IMR-90 (cell line): ENCODE data around the gene COL15A1. TPM values are rescaled to one million over a fixed set of nuclear protein-coding genes. Genes with fewer than 3 reads are reported as not detected.

Experiments
- ATAC-seq: fragments of 200-7000 bp; cut with Tn5 transposase; 2 replicates; pipeline ENCODE4 v1.9.1; 2020; ENCODE audit warnings: low read depth, mild to moderate bottlenecking, moderate library complexity
- BruUV-seq: library from RNA; stranded (reverse); fragments of 400-500 nt; replicated peaks from 2 replicates; lab custom pipeline; 2021; lab: Mats Ljungman, UMichigan
- CTCF ChIA-PET: fragments of 300-600 bp; formaldehyde crosslinking; extraction: SDS; loops from one replicate; lab custom pipeline; 2021; ENCODE audit warnings: antibody characterized with exemption; lab: Yijun Ruan, JAX
- POLR2A ChIA-PET: fragments of 300-600 bp; sonication (Branson Sonifier 250); formaldehyde crosslinking; loops from one replicate; lab custom pipeline; 2022; ENCODE audit warnings: antibody characterized with exemption; ENCODE audit not compliant: unreplicated experiment; lab: Charles Lee
- DNase-seq: peaks from one replicate; pipeline ENCODE4 v3.0.0; 2013
- H2AFZ ChIP-seq: replicated peaks from 2 replicates; pipeline ENCODE3; 2013; ENCODE audit warnings: low read length, mild to moderate bottlenecking; ENCODE audit not compliant: poor library complexity
- H2AK5ac ChIP-seq: 2 replicates; pipeline ENCODE4 v1.6.1; 2013; ENCODE audit warnings: low read depth, low read length, inconsistent platforms
- H2AK9ac ChIP-seq: replicated peaks from 2 replicates; pipeline ENCODE3; 2013; ENCODE audit warnings: mild to moderate bottlenecking, low read depth, low read length, moderate library complexity; ENCODE audit not compliant: poor library complexity
- H2BK120ac ChIP-seq: 2 replicates; pipeline ENCODE4 v1.6.1; 2013; ENCODE audit warnings: low read depth, low read length, inconsistent platforms
- H2BK15ac ChIP-seq: 3 replicates; pipeline ENCODE4 v1.6.1; 2013; ENCODE audit warnings: low read depth, low read length, inconsistent platforms
- H2BK20ac ChIP-seq: 2 replicates; pipeline ENCODE4 v1.6.1; 2013; ENCODE audit warnings: low read depth, mild to moderate bottlenecking, inconsistent platforms, low read length, moderate library complexity
- H2BK5ac ChIP-seq: 2 replicates; pipeline ENCODE4 v1.6.1; 2013; ENCODE audit warnings: mild to moderate bottlenecking, low read depth, low read length, inconsistent platforms; ENCODE audit not compliant: poor library complexity, severe bottlenecking
- H3K14ac ChIP-seq: replicated peaks from 2 replicates; pipeline ENCODE4 v1.6.1; 2013; ENCODE audit warnings: low read depth, low read length, inconsistent platforms
- H3K18ac ChIP-seq: 2 replicates; pipeline ENCODE4 v1.6.1; 2013; ENCODE audit warnings: low read depth, low read length, control low read depth
- H3K23ac ChIP-seq: 2 replicates; pipeline ENCODE4 v1.6.1; 2013; ENCODE audit warnings: low read depth, low read length, inconsistent platforms
- H3K27ac ChIP-seq: 2 replicates; pipeline ENCODE4 v1.5.1; 2013; ENCODE audit warnings: mild to moderate bottlenecking, control low read depth, low read length; ENCODE audit not compliant: insufficient read depth
- H3K27me3 ChIP-seq: 2 replicates; pipeline ENCODE4 v1.6.1; 2013; ENCODE audit warnings: low read length; ENCODE audit not compliant: control insufficient read depth, insufficient read depth
- H3K36me3 ChIP-seq: 2 replicates; pipeline ENCODE4 v1.6.1; 2013; ENCODE audit warnings: low read length, mixed read lengths; ENCODE audit not compliant: control insufficient read depth, insufficient read depth
- H3K4ac ChIP-seq: 2 replicates; pipeline ENCODE4 v1.6.1; 2013; ENCODE audit warnings: low read depth, low read length, inconsistent platforms
- H3K4me1 ChIP-seq: 2 replicates; pipeline ENCODE4 v1.6.1; 2013; ENCODE audit warnings: low read length, mixed read lengths; ENCODE audit not compliant: control insufficient read depth, insufficient read depth
- H3K4me2 ChIP-seq: 2 replicates; pipeline ENCODE4 v1.6.1; 2013; ENCODE audit warnings: low read depth, mild to moderate bottlenecking, control low read depth, low read length, moderate library complexity
- H3K4me3 ChIP-seq: 2 replicates; pipeline ENCODE4 v1.5.1; 2013; ENCODE audit warnings: low read depth, mild to moderate bottlenecking, control low read depth, low read length, moderate library complexity; ENCODE audit not compliant: insufficient read depth
- H3K56ac ChIP-seq: 2 replicates; pipeline ENCODE4 v1.6.1; 2013; ENCODE audit warnings: low read length, inconsistent platforms; ENCODE audit not compliant: insufficient read depth; ENCODE audit errors: extremely low read depth
- H3K79me1 ChIP-seq, 2 experiments: 2 replicates each; pipeline ENCODE4 v1.6.1; 2013; ENCODE audit warnings: low read length in 2 of 2, inconsistent platforms in 1 of 2, low read depth in 1 of 2
- H3K9ac ChIP-seq: 2 replicates; pipeline ENCODE4 v1.6.1; 2013; ENCODE audit warnings: low read depth, low read length, control low read depth
- H3K9me1 ChIP-seq: 2 replicates; pipeline ENCODE4 v1.6.1; 2013; ENCODE audit warnings: low read length, inconsistent platforms; ENCODE audit not compliant: insufficient read depth
- H3K9me3 ChIP-seq: 2 replicates; pipeline ENCODE4 v1.6.1; 2013; ENCODE audit warnings: low read length; ENCODE audit not compliant: control insufficient read depth, insufficient read depth
- H4K20me1 ChIP-seq: 2 replicates; pipeline ENCODE4 v1.6.1; 2013; ENCODE audit warnings: low read length, inconsistent platforms; ENCODE audit not compliant: insufficient read depth
- H4K5ac ChIP-seq: 2 replicates; pipeline ENCODE4 v1.6.1; 2013; ENCODE audit warnings: mild to moderate bottlenecking, low read depth, low read length, control low read depth
- H4K8ac ChIP-seq, 2 experiments: 2 replicates each; pipeline ENCODE4 v1.6.1; 2013; ENCODE audit warnings: low read depth in 2 of 2, low read length in 2 of 2, control low read depth in 1 of 2, inconsistent platforms in 1 of 2
- H4K91ac ChIP-seq: 2 replicates; pipeline ENCODE4 v1.6.1; 2013; ENCODE audit warnings: low read depth, low read length, inconsistent platforms; ENCODE audit not compliant: insufficient read depth
- BHLHE40 ChIP-seq: fragments of 150-350 bp; IDR thresholded peaks from 2 replicates; pipeline ENCODE4 v1.6.1; 2016; ENCODE audit warnings: mild to moderate bottlenecking, low read depth, low read length
- CEBPB ChIP-seq: IDR thresholded peaks from 2 replicates; pipeline ENCODE4 v1.6.1; 2012; ENCODE audit warnings: low read depth, low read length, improper control_type of control experiment
- CHD1 ChIP-seq: IDR thresholded peaks from 2 replicates; pipeline ENCODE4 v1.6.1; 2012; ENCODE audit warnings: low read depth, low read length, improper control_type of control experiment
- FOS ChIP-seq: fragments of 150-350 bp; IDR thresholded peaks from 2 replicates; pipeline ENCODE4 v1.6.1; 2016; ENCODE audit warnings: low read depth, low read length
- MAFK ChIP-seq: IDR thresholded peaks from 2 replicates; pipeline ENCODE4 v1.6.1; 2012; ENCODE audit warnings: low read depth, low read length, improper control_type of control experiment
- MAZ ChIP-seq: IDR thresholded peaks from 2 replicates; pipeline ENCODE4 v1.6.1; 2012; ENCODE audit warnings: low read depth, mild to moderate bottlenecking, low read length, improper control_type of control experiment, moderate library complexity, borderline replicate concordance
- MXI1 ChIP-seq: IDR thresholded peaks from 2 replicates; pipeline ENCODE4 v1.6.1; 2012; ENCODE audit warnings: low read depth, mild to moderate bottlenecking, low read length, moderate library complexity, borderline replicate concordance
- NFE2L2 ChIP-seq: fragments of 150-350 bp; IDR thresholded peaks from 2 replicates; pipeline ENCODE4 v1.6.1; 2016; ENCODE audit warnings: low read depth, mild to moderate bottlenecking, low read length
- POLR2A ChIP-seq: IDR thresholded peaks from 2 replicates; pipeline ENCODE4 v1.6.1; 2012; ENCODE audit warnings: mild to moderate bottlenecking, low read depth, low read length
- RAD21 ChIP-seq: IDR thresholded peaks from 2 replicates; pipeline ENCODE4 v1.6.1; 2012; ENCODE audit warnings: low read length, improper control_type of control experiment
- RCOR1 ChIP-seq: IDR thresholded peaks from 2 replicates; pipeline ENCODE4 v1.6.1; 2012; ENCODE audit warnings: mild to moderate bottlenecking, low read length, improper control_type of control experiment; ENCODE audit not compliant: insufficient replicate concordance
- RFX5 ChIP-seq: IDR thresholded peaks from 2 replicates; pipeline ENCODE4 v1.8.0; 2012; ENCODE audit warnings: low read depth, mild to moderate bottlenecking, low read length, moderate library complexity
- SMC3 ChIP-seq: fragments of 150-350 bp; IDR thresholded peaks from 2 replicates; pipeline ENCODE4 v1.6.1; 2016; ENCODE audit warnings: low read depth, mild to moderate bottlenecking, antibody characterized with exemption, low read length, moderate library complexity
- WGBS, 2 experiments: methylation state at CpG; one replicate each; pipeline versions ENCODE4 v1.1.5 to v1.1.7; 2013; ENCODE audit warnings: missing lambda C conversion rate in 2 of 2; ENCODE audit not compliant: insufficient read length in 1 of 2; ENCODE audit errors: extremely low coverage in 2 of 2; 5-methylcytosine and 5-hydroxymethylcytosine counted together
- dilution Hi-C: fragments of 300-500 bp; cut with HindIII; formaldehyde crosslinking; loops from one replicate; pipeline ENCODE4 v1.14.3; 2018; ENCODE audit warnings: low sequenced_read_pairs; ENCODE audit not compliant: unreplicated experiment
- in situ Hi-C: fragments of 300-500 bp; cut with MboI; formaldehyde crosslinking; loops from 3 replicates; pipeline ENCODE4 v1.14.3; 2019; ENCODE audit warnings: low sequenced_read_pairs, inconsistent platforms, mixed read lengths
- intact Hi-C: fragments of 100-400 bp; cut with micrococcal nuclease; formaldehyde crosslinking; loops from 2 replicates; pipeline ENCODE4 v1.10.0; 2022
- polyA plus RNA-seq, 3 experiments: library from polyadenylated mRNA; depleted of rRNA; stranded (reverse); fragments of >200 nt; gene quantifications; 2 replicates each; pipeline ENCODE4 v1.2.3, GENCODE V29; 2012; ENCODE audit warnings: low replicate concordance in 1 of 3
- total RNA-seq: library from RNA; depleted of rRNA; stranded (reverse); fragments of >200 nt; gene quantifications from 2 replicates; pipeline ENCODE4 v1.2.3, GENCODE V29; 2012
- TF ChIP-seq, protein P1 (sequence below): fragments of 150-350 bp; IDR thresholded peaks from 2 replicates; pipeline ENCODE4 v1.6.1; 2016; ENCODE audit warnings: low read depth, mild to moderate bottlenecking, low read length, moderate library complexity, borderline replicate concordance
- TF ChIP-seq, protein P2 (sequence below): conservative IDR thresholded peaks from 2 replicates; pipeline ENCODE4 v1.5.1; 2012; ENCODE audit warnings: mild to moderate bottlenecking, low read depth, low read length, improper control_type of control experiment
- TF ChIP-seq, protein P3 (sequence below): fragments of 150-350 bp; IDR thresholded peaks from 2 replicates; pipeline ENCODE4 v1.6.1; 2017; ENCODE audit warnings: mild to moderate bottlenecking, antibody characterized with exemption, low read length, low read depth

Gene COL15A1
- total and polyA plus RNA-seq, 2 of the 4 experiments (the other 2 are of a cell fraction), result 2.2 to 3.7 TPM

DNA sequence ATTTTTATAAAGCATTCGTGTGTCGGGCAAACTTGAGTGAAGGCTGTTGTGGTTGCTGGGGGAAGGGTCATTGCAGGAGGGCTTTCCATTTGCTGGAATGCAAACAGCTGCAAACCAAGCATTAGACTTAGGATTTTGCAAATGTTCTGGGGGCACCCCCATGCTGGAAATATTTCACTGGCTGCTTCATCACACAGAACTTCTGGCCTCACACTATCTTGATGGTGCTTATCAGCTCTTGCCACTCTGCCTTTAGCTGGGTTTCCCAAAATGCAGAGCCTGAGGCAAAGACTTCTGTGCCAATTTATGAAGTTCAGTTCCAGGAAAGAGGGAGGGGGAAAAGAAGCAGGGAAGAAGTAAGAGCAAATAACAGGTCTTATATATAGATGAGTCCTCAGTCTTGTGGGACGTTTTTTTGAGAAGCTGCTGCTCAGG, 8.6 kb upstream of the COL15A1 start:
- peak; percentile 77 for ATAC-seq
- no peak overlapping the region; the same call in 1 of the 2 replicates for H3K18ac ChIP-seq
- H3K27ac ChIP-seq, result no peak overlapping the region
- in situ Hi-C loops (no loop called here), dilution Hi-C loops (no loop called here), intact Hi-C loops (no loop called here)
- no peaks in the 10 kb centered on the region for H4K20me1 ChIP-seq
- H2AK5ac ChIP-seq, result no peak overlapping the region
- TF ChIP-seq, protein P1, sequence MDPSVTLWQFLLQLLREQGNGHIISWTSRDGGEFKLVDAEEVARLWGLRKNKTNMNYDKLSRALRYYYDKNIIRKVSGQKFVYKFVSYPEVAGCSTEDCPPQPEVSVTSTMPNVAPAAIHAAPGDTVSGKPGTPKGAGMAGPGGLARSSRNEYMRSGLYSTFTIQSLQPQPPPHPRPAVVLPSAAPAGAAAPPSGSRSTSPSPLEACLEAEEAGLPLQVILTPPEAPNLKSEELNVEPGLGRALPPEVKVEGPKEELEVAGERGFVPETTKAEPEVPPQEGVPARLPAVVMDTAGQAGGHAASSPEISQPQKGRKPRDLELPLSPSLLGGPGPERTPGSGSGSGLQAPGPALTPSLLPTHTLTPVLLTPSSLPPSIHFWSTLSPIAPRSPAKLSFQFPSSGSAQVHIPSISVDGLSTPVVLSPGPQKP, result no peak
- no peak for TF ChIP-seq RAD21
- TF ChIP-seq RCOR1, result no peak
- no peak for TF ChIP-seq NFE2L2
- TF ChIP-seq BHLHE40, result no peak
- TF ChIP-seq, protein P2, sequence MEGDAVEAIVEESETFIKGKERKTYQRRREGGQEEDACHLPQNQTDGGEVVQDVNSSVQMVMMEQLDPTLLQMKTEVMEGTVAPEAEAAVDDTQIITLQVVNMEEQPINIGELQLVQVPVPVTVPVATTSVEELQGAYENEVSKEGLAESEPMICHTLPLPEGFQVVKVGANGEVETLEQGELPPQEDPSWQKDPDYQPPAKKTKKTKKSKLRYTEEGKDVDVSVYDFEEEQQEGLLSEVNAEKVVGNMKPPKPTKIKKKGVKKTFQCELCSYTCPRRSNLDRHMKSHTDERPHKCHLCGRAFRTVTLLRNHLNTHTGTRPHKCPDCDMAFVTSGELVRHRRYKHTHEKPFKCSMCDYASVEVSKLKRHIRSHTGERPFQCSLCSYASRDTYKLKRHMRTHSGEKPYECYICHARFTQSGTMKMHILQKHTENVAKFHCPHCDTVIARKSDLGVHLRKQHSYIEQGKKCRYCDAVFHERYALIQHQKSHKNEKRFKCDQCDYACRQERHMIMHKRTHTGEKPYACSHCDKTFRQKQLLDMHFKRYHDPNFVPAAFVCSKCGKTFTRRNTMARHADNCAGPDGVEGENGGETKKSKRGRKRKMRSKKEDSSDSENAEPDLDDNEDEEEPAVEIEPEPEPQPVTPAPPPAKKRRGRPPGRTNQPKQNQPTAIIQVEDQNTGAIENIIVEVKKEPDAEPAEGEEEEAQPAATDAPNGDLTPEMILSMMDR, result no peak
- no peak for TF ChIP-seq CEBPB
- no peak for TF ChIP-seq RFX5
- TF ChIP-seq, protein P3, sequence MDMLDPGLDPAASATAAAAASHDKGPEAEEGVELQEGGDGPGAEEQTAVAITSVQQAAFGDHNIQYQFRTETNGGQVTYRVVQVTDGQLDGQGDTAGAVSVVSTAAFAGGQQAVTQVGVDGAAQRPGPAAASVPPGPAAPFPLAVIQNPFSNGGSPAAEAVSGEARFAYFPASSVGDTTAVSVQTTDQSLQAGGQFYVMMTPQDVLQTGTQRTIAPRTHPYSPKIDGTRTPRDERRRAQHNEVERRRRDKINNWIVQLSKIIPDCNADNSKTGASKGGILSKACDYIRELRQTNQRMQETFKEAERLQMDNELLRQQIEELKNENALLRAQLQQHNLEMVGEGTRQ, result no peak
- TF ChIP-seq CHD1, result no peak
- no peak for TF ChIP-seq MXI1
- TF ChIP-seq MAZ, result no peak
- TF ChIP-seq SMC3, result no peak
- TF ChIP-seq MAFK, result no peak
- TF ChIP-seq POLR2A, result no peak
- no peak for TF ChIP-seq FOS
- no peak overlapping the region for H4K8ac ChIP-seq
- peaks cover 11% of the 10 kb centered on the region for H3K27me3 ChIP-seq
- H2BK120ac ChIP-seq, result no peak overlapping the region
- no peaks in the 10 kb centered on the region for H3K79me1 ChIP-seq
- no peak overlapping the region for H3K14ac ChIP-seq
- ChIA-PET POLR2A (no interaction called here), CTCF (no interaction called here)
- H4K5ac ChIP-seq, result no peak overlapping the region; the same call in 1 of the 2 replicates
- H3K4me2 ChIP-seq, result no peak overlapping the region
- H3K4me3 ChIP-seq, result no peak overlapping the region
- no peak overlapping the region for H2BK5ac ChIP-seq
- DNase-seq, result no peak
- H4K91ac ChIP-seq, result no peak overlapping the region
- peaks cover 5% of the 10 kb centered on the region; the same call in 1 of the 2 replicates for H3K4me1 ChIP-seq
- no peak overlapping the region for H3K4ac ChIP-seq
- WGBS, 2 experiments, result no CpG with 5 or more reads among the region's 3 CpGs
- no peak overlapping the region for H3K23ac ChIP-seq
- H2BK15ac ChIP-seq, result no peak overlapping the region
- H2AK9ac ChIP-seq, result no peak overlapping the region
- no peak overlapping the region for H2AFZ ChIP-seq
- no TSS peak for BruUV-seq
- H3K9me1 ChIP-seq, result no peaks in the 10 kb centered on the region
- H3K36me3 ChIP-seq, result no peaks in the 10 kb centered on the region
- no peak overlapping the region for H3K56ac ChIP-seq
- no peak overlapping the region for H3K9ac ChIP-seq
- H3K9me3 ChIP-seq, result no peaks in the 10 kb centered on the region
- no peak overlapping the region for H2BK20ac ChIP-seq
